NCI-H446 (cell line): ENCODE results near the gene P2RX5.

ENCODE experiments used
- DNase-seq, 2 experiments: peaks; one replicate each; lab custom pipeline; 2025; lab: John Stamatoyannopoulos, UW

P2RX5 gene

DNA sequence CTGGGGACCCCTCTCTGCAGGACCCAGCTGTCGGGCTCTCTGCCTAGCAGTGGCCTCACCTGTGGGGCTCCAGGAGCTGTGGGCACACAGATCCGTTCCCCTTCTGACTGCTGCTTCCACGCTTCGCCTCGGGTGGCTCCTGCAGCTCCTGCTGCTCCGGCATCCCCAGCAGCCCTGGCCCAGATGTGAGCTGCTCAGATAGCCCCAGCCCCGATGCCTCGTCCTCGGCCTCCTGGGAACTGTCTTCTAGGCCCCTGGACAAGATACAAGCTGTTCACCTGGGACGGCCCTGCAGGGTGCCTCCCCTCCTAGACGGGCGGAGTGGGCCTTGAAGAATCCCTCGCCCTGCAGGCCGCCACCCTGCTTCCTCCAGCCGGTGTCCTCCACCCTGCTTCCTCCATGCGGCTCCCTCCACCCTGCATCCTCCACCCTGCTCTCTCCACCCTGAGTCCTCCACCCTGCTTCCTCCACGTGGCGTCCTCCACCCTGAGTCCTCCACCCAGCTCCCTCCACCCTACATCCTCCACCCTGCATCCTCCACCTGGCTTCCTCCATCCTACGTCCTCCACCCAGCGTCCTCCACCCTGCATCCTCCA, 16.3 kb downstream of the P2RX5 start:
- no peak for DNase-seq

GRCh38 chr17:3678821-3679530, 17.0 kb downstream of the P2RX5 start:
- DNase-seq: no peak

DNA sequence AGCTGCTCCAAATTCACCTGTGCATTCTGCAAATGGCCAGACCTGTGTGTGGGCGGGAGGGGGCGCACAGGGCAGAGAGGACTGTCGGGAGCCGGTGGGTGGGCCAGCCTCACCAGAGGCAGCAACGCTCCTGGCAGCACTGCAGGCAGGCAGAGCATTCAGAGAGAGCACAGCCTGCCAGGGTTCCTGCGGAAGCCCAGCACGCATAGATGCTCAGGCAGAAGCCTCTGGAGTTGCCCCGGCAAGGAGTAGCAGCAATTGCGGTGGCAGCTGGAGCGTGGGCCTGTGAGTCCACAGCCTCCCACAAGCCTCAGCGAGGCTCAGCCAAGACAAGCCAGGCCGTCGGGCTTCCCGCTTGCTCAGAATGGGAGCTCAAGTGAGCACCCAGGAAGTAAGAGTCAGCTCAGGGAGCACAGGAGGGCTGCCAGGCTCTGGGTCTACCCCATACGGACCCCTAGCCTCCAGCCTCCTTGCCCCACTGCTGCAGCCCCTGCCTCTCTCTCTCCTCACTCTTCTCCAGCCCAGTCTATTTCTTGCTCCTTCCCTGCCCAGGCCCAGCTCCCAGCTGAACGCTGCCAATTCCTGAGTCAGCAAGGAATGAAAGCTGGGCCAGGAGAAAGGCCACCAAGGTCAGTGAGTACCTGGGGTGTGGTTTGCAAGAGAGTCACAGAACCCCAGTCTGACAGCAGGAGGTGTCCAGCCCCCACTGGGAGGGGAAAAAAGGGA, 17.7 kb downstream of the P2RX5 start:
- no peak for DNase-seq

GRCh38 chr17:3675886-3676285, 20.1 kb downstream of the P2RX5 start:
- DNase-seq: no peak

- DNase-seq: no peak
Observed at GRCh38 chr17:3672571-3672970, 23.4 kb downstream of the P2RX5 start.

DNA sequence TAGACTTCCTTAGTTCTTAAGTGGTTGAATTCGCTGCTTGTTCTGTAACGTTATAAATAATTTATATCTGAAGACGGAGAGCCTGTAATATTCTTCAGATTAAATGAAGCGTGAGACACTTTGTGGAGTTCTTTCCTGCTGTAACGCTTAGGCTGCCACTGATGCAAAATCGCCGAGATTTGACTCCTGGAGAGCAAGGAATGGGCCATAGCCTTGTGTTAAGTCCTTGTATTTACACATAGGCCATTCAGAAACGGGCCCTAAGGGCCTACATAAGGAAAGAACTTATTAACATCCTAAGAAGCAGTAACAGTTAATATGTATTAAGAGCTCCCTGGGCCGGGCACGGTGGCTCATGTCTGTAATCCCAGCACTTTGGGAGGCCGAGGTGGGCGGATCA, 26.4 kb downstream of the P2RX5 start:
- DNase-seq: no peak

- no peak for DNase-seq
Observed at GRCh38 chr17:3669085-3669347, 26.9 kb downstream of the P2RX5 start.

DNA sequence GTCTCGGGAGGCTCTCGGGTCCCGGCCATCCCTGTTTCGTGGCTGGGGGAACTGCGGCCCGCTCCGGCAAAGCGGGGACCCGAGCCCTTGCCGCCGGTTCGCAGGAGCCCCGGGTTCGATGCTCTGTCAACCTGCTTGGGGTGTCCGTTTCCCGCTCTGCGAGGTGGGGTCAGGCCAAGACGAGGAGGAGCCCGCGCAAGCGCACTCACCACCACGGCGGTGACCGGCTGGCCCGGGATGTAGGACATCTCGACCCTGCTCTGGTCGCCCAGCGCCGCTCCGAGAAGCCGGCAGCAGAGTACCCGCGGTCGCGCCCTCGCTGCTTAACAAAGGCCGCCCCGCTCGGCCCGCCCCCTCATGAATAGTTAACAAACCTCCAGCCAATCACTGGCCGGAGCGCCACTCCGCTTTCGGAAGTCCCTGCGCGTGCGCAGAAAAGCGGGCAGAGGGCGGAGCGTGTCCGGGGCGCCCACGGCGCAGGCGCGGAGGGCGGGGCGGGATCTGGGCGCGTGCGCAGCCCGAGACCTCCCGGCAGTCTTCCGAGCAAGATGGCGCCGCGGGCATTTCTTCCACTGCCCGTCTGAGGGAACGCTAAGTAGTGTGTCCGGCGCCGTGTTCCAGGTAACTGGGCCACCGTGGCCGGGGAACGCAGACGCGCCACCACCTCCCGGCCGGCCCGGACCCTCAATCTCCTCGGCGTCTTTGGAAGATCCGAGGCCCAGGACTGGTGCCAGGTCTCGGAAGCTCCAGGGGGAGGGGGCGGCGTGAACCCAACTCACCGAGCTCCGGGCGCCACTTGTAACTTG, 27.5 kb downstream of the P2RX5 start, which contains the start of the genes EMC6 and TAX1BP3:
Gene EMC6, plus strand, starts transcription at position 534 of the 806 bp plus-strand sequence. CDS start 335 bp downstream, outside the sequence.
Gene TAX1BP3, minus strand, starts transcription at position 300 of the 806 bp plus-strand sequence. Its CDS starts 52 bp downstream, at position 248.
- peak; percentile 91 to 98 for DNase-seq

GRCh38 chr17:3667366-3668278, 28.3 kb downstream of the P2RX5 start:
- DNase-seq: peak; percentile 44 to 49

DNA sequence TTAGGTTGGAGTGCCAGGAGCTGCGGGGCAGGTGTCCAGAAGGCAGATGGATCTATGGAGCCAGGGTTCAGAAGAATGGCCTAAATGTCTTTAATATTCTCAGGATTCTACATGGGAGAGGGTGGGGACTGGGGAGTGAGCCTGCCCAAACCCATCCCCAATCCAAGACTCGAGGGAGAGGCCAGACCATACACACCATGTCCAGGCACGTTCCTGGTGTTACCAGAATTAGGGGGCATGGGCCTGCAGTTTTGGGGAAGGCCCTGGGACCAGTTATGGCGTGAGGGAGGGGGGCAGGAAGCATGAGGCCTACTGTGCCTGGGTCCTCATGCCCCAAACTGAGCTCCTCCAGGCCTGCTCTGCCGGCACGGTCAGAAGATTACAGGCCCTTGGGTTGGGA, 29.4 kb downstream of the P2RX5 start:
- DNase-seq: no peak

GRCh38 chr17:3665834-3666233, 30.1 kb downstream of the P2RX5 start:
- no peak for DNase-seq

GRCh38 chr17:3663102-3664011, 32.6 kb downstream of the P2RX5 start:
- DNase-seq: no peak

DNA sequence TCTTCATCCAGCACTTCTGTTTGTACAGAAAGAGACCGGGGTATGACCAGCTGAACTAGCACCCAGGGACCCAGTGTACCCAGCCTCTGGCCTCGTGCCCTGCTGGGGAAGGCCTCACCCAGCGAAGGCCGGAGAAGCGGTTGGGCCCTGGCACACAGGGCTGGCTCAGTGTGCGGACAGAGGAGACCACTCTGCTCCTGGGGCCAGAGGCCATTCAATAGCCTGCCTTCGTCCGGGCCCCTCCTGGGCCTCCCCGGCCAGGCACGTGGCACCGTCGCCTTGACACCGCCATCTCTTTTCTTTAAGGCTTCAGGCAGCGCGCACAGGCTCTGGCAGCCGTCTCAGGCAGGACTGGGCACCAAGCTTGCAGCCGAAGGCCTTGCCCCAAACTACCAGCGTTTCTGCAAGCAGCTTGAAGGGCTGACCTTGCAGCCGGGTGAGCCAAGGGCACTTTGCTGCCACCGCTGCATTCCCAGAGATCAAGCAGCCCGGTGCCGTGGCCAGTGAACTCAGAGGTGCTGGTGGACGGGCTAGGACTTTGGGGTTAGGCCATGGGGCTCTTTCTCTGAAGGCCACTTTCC, 35.6 kb downstream of the P2RX5 start:
- no peak for DNase-seq

DNA sequence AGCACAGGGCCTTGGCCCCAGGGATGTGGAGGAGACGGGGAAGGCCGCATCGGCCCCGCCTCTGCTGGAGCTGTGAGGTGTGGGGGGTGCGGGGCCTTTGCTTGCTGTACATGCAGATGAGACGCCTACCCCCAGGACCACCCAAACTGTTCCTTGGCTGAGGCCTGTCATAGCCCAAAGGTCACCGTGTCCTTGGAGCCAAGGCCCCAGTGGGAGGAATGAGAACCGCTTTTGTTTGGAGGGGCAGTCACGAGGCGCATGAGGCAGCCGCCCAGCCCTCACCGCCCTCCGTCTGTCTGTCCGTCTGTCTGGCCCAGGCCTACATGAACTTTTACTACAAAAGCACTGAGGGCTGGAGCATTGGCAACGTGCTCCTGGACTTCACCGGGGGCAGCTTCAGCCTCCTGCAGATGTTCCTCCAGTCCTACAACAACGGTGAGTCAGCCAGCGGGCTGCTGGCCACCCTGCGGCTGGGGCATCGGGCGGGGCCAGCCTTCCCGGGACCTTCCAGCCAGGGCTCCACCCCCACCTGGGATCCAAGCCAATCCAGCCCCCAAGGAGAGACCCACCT, 36.3 kb downstream of the P2RX5 start:
- DNase-seq: no peak

- DNase-seq: no peak
Observed at GRCh38 chr17:3658784-3659449, 37.0 kb downstream of the P2RX5 start.

GRCh38 chr17:3657874-3658783, 37.8 kb downstream of the P2RX5 start:
- no peak for DNase-seq

DNA sequence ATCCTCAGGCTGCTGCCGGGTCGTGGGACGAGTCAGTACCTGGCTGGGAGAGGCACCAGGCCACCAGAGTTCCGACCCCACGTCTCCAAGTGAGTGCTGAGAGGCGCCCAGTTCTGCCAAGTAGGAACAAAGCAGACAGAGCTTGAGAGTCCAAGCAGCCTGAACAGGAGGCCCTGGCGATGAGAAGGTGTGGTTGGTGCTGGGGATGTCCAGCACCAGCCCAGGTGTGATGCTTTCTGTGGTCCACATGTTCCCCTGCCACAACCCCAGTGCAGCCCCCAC, 38.4 kb downstream of the P2RX5 start:
- no peak for DNase-seq
